T-helper 1 cell (primary cell): ENCODE data around the gene DOCK9.

Source experiments
- DNase-seq, 5 donors: peaks; one replicate each; pipeline ENCODE4 v3.0.0-alpha.2; 2012 to 2020

DOCK9 gene

DNA sequence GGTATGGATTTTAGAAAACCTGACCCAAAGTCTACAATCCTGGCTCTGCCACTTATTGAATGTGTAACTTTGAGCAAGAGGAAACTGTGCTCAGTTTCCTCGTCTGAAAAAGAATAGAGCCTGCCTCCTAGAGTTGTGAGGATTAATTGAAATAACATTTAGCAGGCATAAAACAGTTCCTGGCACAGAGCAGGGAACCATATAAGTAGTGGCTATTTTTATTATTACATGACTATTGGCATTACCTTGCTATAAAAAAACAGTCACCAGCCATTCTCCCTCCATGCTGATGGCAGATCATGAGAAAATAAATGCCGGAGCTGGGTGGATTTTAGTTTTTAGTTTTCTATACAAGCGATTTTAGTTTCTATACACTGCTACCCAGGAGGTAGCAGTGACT lies 5.8 kb downstream of the DOCK9 start:
- DNase-seq, result no peak

GRCh38 chr13:98970330-98970729 lies 7.5 kb downstream of the DOCK9 start:
- no peak for DNase-seq

DNA sequence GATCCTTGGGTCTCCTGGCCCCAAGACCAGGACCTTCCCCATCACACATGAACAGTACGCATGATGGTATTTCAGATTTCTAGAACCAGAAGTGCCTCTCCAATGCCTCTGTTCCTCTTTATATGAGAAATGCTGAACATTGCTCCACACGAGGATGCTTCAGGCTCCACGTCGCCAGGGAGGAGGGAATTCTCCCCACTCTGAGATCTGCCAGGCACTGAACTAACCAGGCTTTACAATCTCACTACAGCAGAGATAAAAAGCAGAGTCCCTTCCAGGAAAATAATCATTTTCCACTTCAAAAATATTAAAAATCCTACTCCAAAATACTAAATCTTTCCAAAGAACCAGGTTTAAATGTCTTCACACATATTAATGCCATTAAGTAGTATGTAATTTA lies 10.4 kb downstream of the DOCK9 start:
- no peak for DNase-seq

DNA sequence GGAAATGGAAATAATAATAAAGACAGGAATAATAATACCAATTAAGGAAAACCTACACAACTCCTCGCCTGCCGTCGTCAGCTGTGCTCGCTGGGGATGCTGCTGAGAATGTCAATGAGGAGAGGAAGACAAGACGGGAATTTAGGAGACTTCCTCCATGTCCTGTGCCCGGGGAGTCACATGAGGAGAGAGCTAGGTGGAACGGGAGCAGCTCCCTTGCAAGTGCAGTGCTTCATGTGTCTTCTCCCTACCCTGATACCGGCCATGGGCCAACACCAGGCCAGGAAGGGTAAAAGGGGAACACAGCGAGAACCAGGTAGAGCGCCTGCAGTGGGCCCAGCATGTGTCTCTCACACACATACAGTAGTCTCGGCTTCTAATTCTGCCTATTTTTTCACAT lies 11.8 kb downstream of the DOCK9 start:
- no peak for DNase-seq

GRCh38 chr13:98965325-98965724 lies 12.5 kb downstream of the DOCK9 start:
- no peak for DNase-seq

DNA sequence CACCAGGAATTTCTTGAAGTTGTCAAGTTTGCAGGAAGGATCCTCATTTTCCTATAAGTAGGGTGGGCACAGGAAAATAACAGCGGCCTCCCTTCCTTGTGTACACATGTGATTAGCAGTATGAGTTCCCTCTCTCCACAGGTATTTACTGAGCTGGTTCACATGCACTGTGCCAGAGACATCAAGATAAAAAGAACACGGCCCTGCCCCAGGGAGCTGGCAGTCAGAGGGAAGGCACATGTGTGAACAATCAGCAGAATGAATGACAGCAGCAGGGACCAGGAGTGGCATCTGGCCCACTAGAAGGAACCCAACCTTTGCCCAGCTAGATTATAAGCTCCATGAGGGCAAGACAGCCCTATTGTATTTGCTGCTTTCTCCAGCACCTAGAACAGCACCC lies 13.9 kb downstream of the DOCK9 start:
- no peak for DNase-seq

- no peak for DNase-seq
These were observed 14.8 kb downstream of the DOCK9 start for GRCh38 chr13:98962901-98963590.

- DNase-seq, result no peak
These were observed 16.3 kb downstream of the DOCK9 start for GRCh38 chr13:98961503-98962105.

DNA sequence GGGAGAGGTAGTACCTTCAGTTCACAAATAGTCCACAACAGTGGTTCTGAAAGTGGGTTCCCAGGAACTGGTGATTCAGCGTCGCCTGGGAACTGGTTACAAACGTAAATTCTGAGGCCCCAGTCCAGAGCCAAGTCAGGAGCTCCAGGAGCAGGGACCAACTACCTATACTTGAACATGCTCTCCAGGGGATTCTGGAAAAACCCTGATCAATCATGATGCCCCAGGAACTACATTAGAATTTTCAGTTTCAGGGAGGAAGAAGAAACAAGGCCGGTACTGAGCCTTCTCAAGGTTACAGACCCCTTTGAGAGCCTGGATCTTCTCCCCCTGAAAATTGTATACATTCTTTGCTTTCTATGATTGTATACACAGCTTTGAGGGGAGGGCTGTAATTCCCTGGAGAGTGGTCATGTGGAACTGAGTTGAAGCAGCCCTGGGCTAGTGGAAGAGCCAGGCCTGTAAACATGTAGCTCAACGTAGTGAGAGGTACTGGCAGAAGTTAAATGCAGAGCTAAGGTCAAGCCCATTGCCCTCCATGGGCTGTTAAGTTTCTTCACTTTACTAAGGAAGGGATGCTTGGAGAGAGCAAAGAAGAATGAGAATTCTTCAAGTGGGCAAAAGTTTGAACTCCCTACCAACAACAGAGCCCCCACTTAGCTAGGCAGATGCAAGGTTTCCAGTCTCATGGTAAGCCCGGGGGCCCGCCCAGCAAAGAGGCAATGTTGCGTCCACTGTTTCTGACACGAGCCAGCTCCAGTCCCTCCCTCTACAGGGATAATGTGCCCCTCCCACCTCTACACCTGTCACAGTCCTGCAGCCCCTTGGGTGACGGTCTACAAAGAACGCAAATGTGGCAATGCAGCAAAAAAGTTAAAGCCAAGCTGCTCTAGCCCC lies 17.0 kb downstream of the DOCK9 start:
- DNase-seq, result no peak

DNA sequence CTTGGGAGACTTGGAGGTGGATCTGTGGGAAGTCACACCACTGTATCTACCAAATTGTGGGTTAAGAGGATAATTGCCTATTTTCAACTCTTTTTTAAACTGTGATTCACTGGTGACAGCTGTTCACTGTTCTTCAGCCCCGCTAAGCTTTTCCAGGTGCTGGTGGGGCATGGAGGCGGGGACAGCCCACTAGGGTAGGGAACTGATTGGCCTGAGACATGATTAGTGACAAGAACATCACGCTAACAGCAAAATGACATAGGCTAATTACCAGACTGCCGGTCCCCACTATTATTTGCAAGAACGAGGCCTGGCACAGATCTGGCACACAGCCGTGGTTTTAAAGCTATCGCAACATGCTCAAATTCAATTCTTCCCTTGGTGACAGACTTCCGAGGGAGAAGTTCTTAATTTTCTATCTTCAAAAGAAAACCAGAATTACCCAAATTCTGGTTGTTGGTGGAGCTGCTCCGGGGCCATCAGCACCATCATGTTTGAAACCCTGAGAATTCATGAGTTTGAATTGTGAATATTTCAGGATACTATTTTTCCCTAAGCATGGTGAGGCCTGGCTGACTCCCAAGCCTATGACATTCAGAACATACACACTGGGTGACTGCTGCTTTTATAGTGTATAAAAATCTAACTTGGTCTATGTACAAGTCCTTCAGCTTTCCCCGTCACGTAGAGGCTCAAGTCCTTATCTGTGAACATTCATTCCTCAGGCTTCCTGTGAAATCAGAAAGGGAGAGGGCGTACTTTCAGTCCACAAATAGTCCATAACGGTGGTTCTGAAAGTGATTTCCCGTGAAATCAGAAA lies 17.9 kb downstream of the DOCK9 start:
- no peak for DNase-seq

DNA sequence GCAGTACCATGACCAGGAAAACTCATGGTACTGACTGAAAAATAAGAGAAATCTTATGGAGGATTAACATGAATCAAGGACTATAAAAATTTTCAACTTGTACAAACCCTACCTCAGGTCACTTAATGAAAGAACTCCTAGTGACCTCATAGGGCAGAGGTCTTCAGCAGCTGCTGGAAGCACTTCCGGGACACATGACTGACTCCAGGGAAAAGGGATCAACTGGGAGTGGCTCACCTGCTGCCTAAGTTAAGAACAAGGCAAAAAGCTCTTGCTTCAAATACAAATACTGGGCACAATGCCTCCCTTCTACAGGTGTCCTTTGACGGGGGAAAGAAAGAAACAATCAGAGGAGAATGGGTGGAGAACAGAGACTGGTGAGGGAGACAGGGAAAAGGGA lies 18.6 kb downstream of the DOCK9 start:
- no peak for DNase-seq

DNA sequence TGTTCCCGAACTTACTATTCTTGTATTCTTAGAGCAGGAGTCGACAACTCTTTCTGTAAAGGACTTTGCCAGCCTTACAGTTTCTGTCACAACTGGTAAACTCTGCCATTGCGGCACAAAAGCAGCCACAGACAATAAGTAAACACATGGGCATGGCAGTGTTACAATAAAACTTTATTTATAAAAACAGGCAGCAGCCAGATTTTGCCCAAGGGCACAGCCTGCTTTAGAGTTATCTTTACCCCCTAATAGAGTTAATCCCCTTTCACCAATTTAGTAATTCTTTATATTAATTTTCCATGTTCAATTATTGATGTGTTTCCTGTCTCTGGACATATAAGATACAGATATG lies 19.4 kb downstream of the DOCK9 start:
- DNase-seq, result no peak

GRCh38 chr13:98957731-98958442 lies 20.0 kb downstream of the DOCK9 start:
- DNase-seq, result no peak

DNA sequence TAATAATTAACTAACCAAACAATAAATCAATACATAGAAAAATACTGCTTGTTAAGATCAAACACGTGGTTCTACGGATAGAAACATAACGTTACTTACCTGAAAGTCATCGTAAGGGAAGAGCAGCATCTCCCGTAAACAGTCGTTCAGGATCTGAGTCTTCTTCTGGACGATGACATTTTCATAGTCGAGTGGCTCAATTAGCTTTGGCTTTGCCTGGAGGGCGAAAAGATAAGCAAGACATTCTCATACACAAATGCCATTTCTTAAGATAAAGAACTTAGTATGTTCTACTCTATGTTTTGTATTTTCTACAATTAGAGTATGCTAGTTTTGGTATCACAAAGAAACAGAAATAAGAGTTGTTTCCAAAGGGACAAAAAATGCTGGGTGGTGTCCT lies 22.5 kb downstream of the DOCK9 start:
- DNase-seq, result no peak

GRCh38 chr13:98954313-98954712 lies 23.6 kb downstream of the DOCK9 start:
- no peak for DNase-seq

DNA sequence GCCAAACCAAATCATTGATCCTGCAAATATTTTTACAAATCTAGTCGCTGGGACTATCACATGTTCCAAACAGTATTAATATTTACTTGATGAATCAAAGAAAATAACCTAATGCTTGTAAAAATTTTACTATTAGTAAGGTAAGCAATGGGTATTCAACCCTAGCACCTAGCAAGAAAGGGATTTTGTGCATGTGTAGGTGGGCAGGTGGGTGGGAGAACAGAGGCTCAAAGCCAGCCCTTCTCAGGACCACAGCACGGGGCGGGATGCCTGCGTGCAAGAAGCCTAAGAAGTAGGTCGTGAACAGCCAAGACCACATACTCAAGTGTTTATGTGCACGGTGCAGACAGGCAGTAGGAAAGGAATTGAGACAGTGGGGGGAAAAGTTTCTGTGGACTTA lies 26.6 kb downstream of the DOCK9 start:
- no peak for DNase-seq

GRCh38 chr13:98950705-98951104 lies 27.2 kb downstream of the DOCK9 start:
- DNase-seq, result no peak

DNA sequence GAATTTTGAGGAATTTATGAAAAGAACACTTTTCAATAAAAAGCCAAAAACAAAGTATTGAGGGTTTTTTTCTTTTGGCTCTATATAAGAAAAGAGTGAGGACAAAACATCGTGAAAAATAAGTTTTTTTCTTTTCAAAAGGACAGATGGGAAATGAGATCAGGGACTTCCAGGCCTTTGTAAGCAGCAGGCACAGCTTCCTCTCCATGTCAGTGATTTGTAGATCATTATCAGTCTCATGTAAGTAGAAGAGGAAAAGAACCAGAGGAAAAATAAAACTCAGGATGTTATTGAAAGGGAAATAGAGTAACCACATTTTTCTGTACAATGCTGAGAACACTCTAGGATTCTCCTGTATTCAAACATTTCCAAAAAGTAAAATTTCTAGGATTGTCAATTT lies 29.9 kb downstream of the DOCK9 start:
- DNase-seq, result no peak

- DNase-seq, result no peak
These were observed 31.8 kb downstream of the DOCK9 start for GRCh38 chr13:98945863-98946605.

GRCh38 chr13:98944336-98944735 lies 33.5 kb downstream of the DOCK9 start:
- no peak for DNase-seq

GRCh38 chr13:98942997-98943396 lies 34.9 kb downstream of the DOCK9 start:
- DNase-seq, result no peak

DNA sequence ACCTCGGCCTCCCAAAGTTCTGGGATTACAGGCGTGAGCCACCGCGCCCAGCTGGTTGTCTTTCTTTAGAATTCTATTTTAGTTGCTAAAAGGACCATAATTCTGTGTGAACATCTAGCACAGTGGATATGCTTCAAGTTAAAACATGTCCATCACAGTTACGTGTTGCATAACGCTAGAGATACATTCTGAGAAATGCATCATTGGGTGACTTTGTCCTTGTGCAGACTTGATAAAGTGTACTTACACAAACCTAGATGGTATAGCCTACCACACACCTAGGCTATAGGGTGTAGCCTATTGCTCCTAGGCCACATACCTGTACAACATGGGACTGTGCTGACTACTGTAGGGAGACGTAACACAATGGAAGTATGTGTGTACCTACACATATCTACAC lies 35.4 kb downstream of the DOCK9 start:
- no peak for DNase-seq
